Esophagus (tissue), 2 donors: ENCODE data around the gene VOPP1. TPM values are rescaled to one million over a fixed set of nuclear protein-coding genes. Genes with fewer than 3 reads are reported as not detected.

Experiments
- H3K27ac ChIP-seq, 2 donors: one replicate each; pipeline ENCODE4 v1.5.1; 2013; ENCODE audit warnings: low read depth in 2 of 2, mild to moderate bottlenecking in 2 of 2, inconsistent platforms in 1 of 2, low read length in 1 of 2, moderate library complexity in 1 of 2
- H3K27me3 ChIP-seq, 2 donors: one replicate each; pipeline ENCODE4 v1.6.1; 2013; ENCODE audit warnings: low read length in 2 of 2, control low read depth in 1 of 2, mild to moderate bottlenecking in 1 of 2; ENCODE audit not compliant: insufficient read depth in 2 of 2, control insufficient read depth in 1 of 2
- H3K36me3 ChIP-seq, 2 donors: one replicate each; pipeline ENCODE4 v1.6.1; 2013; ENCODE audit warnings: low read length in 1 of 2; ENCODE audit not compliant: control insufficient read depth in 2 of 2, insufficient read depth in 2 of 2
- H3K4me1 ChIP-seq, 2 donors: one replicate each; pipeline ENCODE4 v1.6.1; 2013; ENCODE audit warnings: low read length in 1 of 2; ENCODE audit not compliant: control insufficient read depth in 2 of 2, insufficient read depth in 2 of 2
- H3K4me3 ChIP-seq, 2 donors: one replicate each; pipeline ENCODE4 v1.5.1; 2013; ENCODE audit warnings: low read length in 2 of 2, mild to moderate bottlenecking in 2 of 2, low read depth in 1 of 2, moderate library complexity in 1 of 2
- H3K9me3 ChIP-seq, 2 donors: one replicate each; pipeline ENCODE4 v1.6.1; 2013; ENCODE audit warnings: mild to moderate bottlenecking in 2 of 2, low read depth in 1 of 2, low read length in 1 of 2, moderate library complexity in 1 of 2; ENCODE audit not compliant: control insufficient read depth in 2 of 2, insufficient read depth in 1 of 2
- WGBS, 2 donors: extraction: QIAGEN DNeasy Blood & Tissue Kit; methylation state at CpG; one replicate each; pipeline ENCODE4 v1.1.7; 2013; 5-methylcytosine and 5-hydroxymethylcytosine counted together
- polyA plus RNA-seq, 2 donors: library from polyadenylated mRNA; stranded (reverse); fragments of 200-250 nt; gene quantifications; one replicate each; pipeline ENCODE4 v1.2.3, GENCODE V29; 2013
- donor health status: healthy with polysubstance abuse.
- donor health status: Bipolar disorder and iron deficiency.

Gene VOPP1
- polyA plus RNA-seq, 2 donors = 7.5 to 10.8 TPM

DNA sequence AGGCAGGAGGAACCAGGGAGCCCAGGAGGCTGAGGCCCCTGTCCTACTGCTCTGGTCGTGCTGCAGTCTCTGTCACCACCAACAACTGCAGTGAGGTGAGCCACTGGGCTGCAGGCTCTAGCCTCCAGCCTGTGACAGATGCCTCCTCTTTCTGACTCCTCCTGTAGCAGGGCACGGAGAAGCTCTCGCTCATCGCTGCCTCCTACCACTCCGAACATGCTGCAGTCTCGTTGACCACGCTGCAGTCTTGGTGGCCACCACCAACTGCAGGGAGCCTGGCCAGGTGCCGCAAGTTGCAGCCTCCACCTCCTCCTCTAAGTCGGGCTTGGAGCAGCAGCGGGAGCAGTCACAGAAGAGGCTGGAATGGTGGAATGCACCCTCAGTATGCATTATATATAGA, 22.1 kb upstream of the VOPP1 start:
- Histone ChIP-seq H3K27me3 (peaks cover 0 to 5% of the 10 kb centered on the region in 2 donors), H3K4me1 (peaks cover 0 to 7% of the 10 kb centered on the region in 2 donors), H3K27ac (no peak overlapping the region), H3K4me3 (no peak overlapping the region), H3K9me3 (no peaks in the 10 kb centered on the region), H3K36me3 (no peaks in the 10 kb centered on the region)
- WGBS, 2 donors = 93 to 94% methylated on average over 10 of the region's 10 CpGs

DNA sequence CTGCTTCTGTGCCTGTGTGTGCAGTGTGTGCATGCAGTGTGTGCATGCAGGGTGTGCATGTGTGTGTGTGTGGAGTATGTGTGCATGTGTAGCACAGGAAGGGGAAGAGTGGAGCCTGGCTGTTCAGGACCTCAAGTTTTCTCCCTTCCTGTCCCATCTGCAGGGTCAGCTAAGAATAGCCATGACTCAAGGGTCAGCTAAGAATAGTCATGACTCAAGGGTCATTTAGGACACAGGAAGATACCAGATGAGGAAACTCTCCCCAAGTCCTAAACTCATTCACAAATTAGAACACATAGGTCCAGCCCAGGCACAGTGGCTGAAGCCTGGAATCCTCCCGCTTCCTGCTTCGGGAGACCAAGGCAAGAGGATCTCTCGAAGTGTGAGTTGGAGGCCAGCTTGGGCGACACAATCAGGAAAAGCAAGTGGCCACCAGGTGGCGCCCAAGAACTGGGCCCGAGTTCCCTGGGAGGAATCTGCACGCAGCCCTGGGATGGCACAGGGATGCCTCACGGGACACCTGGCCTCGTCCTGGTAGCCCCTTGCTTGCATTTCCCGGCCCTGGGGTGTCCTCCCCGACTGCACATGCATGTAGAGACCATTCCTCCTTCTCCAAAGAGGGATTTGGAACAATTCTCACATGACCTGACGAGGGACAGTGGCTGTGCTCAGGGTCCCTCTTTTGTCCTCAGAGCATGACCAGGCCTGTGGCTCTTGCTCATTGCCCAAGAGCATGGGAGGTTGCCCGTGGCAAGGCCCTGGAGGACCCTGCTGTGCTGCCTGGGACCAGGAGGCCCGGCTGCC, 21.4 kb upstream of the VOPP1 start:
- H3K9me3 ChIP-seq = no peaks in the 10 kb centered on the region

DNA sequence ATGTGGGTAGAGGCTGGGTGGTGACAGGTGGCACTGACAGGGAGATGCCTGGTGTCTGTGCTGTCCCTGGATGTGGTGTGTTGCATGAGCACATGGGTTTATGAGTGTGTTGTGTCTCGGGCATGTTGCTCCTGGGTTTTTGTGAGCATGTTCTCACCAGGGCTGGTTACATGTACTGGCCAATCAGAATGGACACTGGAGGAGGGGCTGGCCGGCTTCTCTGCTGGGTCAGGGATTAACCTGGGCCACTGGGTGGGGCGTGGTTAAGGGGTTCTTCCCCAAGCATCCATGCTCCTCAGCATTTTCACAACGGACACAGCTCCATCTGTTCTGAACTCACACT, 20.8 kb upstream of the VOPP1 start:
- Histone ChIP-seq H3K4me3 (no peak overlapping the region), H3K9me3 (no peaks in the 10 kb centered on the region), H3K36me3 (no peaks in the 10 kb centered on the region), H3K27ac (no peak overlapping the region), H3K27me3 (peaks cover 0 to 5% of the 10 kb centered on the region in 2 donors), H3K4me1 (peaks cover 0 to 7% of the 10 kb centered on the region in 2 donors)
- 58 to 69% methylated on average over 4 of the region's 4 CpGs for whole genome bisulfite sequencing, 2 donors

More for the DNA sequence above, 21.4 kb upstream of the VOPP1 start:
- 62% methylated on average over 14 of the region's 14 CpGs for WGBS, 2 donors
- H3K4me1 ChIP-seq = peaks cover 0 to 7% of the 10 kb centered on the region in 2 donors
- peaks cover 0 to 5% of the 10 kb centered on the region in 2 donors for H3K27me3 ChIP-seq
- no peaks in the 10 kb centered on the region for H3K36me3 ChIP-seq
- H3K27ac ChIP-seq = no peak overlapping the region
- no peak overlapping the region for H3K4me3 ChIP-seq

DNA sequence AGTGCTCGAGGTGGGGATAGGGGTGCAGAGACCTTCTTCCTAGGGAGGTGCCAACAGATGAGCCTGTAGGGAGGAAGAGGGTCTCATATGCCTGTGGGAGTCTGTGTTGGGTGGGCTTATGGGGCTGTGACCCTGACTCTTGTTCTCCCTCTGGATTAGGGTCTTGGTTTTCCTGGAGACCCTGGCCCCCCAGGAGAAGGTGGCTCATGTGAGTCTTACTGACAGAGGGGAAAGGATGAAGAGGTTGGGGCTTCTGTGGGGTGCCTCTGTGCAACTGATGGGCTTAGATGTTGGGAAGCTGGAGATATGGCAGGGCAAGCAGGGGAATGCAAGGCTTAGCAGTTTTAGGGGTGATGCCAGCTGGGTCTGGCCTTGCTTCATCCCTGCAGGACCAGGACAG, 20.2 kb upstream of the VOPP1 start:
- 87 to 89% methylated on average over 1 of the region's 1 CpG for whole genome bisulfite sequencing, 2 donors
- Histone ChIP-seq H3K9me3 (no peaks in the 10 kb centered on the region), H3K27me3 (peaks cover 0 to 5% of the 10 kb centered on the region in 2 donors), H3K4me3 (no peak overlapping the region), H3K36me3 (no peaks in the 10 kb centered on the region), H3K27ac (no peak overlapping the region), H3K4me1 (peaks cover 0 to 7% of the 10 kb centered on the region in 2 donors)

DNA sequence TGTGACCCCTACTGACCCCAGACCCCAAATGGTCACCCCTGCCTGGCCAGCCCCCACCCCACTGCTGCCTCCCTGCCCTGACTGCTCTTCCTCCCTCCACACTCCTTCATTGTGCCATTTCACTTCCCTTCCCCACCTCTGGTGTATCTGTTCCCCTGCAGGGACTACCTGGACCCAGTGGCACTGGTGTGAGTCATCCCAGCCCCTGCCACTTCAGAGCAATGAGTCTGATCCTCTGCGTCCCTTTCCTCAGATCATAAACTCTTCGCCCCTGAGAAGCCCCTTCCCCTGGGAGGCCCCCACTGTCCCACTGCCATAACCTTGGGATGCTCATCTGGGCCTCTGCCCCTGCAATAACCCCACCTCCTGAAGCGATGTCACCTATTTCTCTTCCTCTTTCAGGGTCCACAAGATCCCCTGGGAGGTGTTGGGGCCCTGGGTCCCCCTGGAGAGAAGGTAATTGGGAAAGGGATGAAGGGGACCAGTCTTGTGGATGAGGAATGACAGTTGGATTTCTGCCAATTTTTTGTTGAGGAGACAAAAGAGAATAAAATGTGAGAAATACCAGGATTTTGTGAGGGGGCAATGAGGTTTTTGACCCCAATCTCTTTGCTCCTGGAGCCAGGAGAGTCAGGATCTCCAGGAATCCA, 19.1 kb upstream of the VOPP1 start:
- H3K36me3 ChIP-seq = no peaks in the 10 kb centered on the region
- WGBS, 2 donors = 68 to 81% methylated on average over 3 of the region's 3 CpGs
- peaks cover 0 to 7% of the 10 kb centered on the region in 2 donors for H3K4me1 ChIP-seq
- no peak overlapping the region for H3K27ac ChIP-seq
- no peak overlapping the region for H3K4me3 ChIP-seq
- H3K27me3 ChIP-seq = peaks cover 0 to 5% of the 10 kb centered on the region in 2 donors
- no peaks in the 10 kb centered on the region for H3K9me3 ChIP-seq

DNA sequence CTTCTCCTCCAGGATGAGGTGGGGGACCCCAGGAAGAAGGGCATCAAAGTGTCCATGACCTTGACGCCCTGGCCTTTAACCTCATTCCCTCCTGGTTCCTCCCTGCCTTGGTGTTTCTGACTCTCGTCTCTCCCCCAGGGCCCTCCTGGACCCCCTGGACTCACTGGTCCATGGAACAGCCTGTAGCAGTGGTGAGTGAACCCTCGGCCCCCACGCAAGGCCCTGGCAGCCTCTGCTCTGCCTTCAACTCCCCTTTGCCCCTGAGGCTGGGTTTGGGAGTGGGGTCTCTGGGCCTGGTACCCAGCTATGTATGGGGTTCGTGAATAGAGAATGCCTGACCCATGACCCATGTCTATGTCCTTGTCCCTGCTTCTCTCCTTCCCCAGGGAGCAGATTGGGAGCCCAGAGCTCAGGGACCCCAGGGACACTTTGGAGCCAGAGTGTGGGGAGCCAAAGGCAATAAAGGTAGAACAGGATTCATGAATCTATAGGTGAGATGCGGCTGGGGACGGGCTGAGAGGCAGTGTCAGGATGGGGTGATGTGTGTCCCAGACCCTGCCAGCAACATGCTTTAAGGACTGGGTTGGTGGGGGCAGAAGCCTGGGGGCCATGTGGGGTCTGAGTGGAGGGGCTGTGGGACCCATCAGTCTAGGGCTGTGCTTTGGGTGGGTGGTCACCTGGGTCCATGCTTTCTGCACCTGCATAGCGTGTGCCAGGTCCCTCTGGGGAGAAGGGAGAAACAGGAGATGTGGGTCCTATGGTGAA, 18.4 kb upstream of the VOPP1 start:
- H3K36me3 ChIP-seq = no peaks in the 10 kb centered on the region
- H3K9me3 ChIP-seq = no peaks in the 10 kb centered on the region
- no peak overlapping the region for H3K4me3 ChIP-seq
- H3K27ac ChIP-seq = no peak overlapping the region
- peaks cover 0 to 7% of the 10 kb centered on the region in 2 donors for H3K4me1 ChIP-seq
- H3K27me3 ChIP-seq = peaks cover 0 to 5% of the 10 kb centered on the region in 2 donors
- WGBS, 2 donors = 77 to 80% methylated on average over 8 of the region's 8 CpGs

DNA sequence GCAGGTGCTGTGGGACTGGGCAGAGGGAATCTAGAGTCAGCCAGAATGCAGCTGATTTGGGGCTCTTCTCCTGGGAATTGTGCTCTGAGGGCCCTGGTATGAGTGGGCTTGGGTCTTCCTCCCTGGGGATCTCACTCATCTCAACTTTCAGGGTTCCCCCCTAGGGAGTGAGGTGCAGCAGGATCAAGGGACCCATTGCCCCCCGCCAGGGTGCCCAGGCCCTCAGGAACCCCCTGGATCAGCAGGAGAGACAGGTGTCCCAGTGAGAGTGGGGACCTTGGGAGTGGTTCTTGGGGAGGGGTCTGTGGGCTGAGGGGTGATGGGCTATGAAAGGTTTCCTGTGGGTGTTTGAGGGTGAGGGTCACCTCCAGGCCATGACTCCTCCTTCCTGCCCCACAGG, 17.6 kb upstream of the VOPP1 start:
- Histone ChIP-seq H3K36me3 (no peaks in the 10 kb centered on the region), H3K4me3 (no peak overlapping the region), H3K9me3 (no peaks in the 10 kb centered on the region), H3K27me3 (peaks cover 0 to 5% of the 10 kb centered on the region in 2 donors), H3K27ac (no peak overlapping the region), H3K4me1 (peaks cover 0 to 7% of the 10 kb centered on the region in 2 donors)
- WGBS, 2 donors = 78 to 98% methylated on average over 1 of the region's 1 CpG

DNA sequence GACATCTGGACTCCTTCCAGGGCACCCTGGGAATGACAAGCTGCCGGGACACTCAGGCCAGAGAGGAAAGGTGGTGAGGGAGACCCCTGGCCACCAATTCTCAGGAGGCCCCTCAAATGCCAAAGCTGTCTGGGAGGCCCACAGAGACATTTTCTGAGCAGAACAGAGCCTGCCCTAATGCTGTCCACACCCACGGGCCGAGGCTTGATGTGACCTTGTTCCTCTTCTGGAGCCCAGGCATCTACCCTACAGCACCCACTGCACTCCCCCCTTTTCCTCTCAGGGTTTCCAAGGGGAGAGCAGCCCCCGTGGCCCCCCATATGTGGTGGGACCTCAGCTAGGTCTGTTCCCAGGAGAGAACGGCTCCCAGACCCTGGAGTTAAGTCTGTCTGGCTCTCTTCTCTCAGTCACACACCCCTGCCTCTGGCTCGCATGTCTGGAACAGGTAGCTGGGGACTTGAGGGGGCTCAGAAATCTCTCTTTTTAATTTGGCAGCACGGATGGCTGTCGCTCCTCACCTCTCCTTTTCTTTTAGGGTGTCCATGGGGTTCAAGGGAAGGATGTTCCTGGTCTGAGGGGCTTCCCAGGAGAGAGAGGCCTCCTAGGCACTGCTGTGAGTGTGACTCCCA, 16.8 kb upstream of the VOPP1 start:
- peaks cover 0 to 5% of the 10 kb centered on the region in 2 donors for H3K27me3 ChIP-seq
- 74% methylated on average over 8 of the region's 8 CpGs for WGBS, 2 donors
- no peak overlapping the region for H3K27ac ChIP-seq
- peaks cover 0 to 7% of the 10 kb centered on the region in 2 donors for H3K4me1 ChIP-seq
- no peak overlapping the region for H3K4me3 ChIP-seq
- H3K9me3 ChIP-seq = no peaks in the 10 kb centered on the region
- no peaks in the 10 kb centered on the region for H3K36me3 ChIP-seq

DNA sequence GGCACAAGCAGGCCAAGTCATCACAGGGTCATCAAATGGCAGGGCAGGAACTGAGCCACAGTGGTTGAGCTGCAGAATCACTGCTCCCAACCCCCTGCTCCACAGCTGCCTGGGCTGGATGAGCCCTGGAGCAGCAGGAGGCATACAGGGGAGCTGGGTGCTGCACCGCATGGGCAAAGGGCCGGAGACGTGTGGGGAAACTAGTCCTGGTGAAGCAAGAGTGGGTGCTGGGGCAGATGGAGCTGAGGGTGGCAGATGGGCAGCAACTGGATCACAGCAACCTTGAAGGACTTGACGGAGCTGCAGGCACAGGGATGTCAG, 16.0 kb upstream of the VOPP1 start:
- Histone ChIP-seq H3K4me1 (peaks cover 0 to 5% of the 10 kb centered on the region in 2 donors), H3K27ac (no peak overlapping the region), H3K27me3 (peaks cover 0 to 5% of the 10 kb centered on the region in 2 donors), H3K36me3 (no peaks in the 10 kb centered on the region), H3K4me3 (no peak overlapping the region), H3K9me3 (no peaks in the 10 kb centered on the region)
- WGBS, 2 donors = 86 to 88% methylated on average over 4 of the region's 4 CpGs
